Measurements from ENCODE around the gene TOPAZ1.

DNA sequence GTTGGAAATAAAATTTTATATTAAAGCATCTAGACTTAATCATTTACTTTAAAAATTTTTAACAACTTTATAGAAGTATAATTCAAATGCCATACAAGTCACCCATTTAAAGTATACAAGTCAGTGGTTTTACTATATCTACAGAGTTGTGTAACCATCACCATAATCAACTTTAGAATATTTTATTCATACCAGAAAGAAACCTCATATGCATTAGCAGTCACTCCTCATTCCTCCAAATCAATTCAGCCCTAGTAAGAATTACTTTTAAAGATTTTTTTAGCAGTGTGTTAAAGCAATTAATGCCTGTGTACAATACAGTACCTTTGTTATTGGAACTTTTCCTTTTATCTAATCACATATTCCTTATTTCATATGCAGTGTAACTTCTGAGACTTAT lies 82.9 kb downstream of the TOPAZ1 start:
- TF ChIP-seq EZH2phosphoT487 (conservative IDR thresholded peaks at IDR 0.05; ENCODE audit: low read length) = no peak
- TF ChIP-seq, protein P1, sequence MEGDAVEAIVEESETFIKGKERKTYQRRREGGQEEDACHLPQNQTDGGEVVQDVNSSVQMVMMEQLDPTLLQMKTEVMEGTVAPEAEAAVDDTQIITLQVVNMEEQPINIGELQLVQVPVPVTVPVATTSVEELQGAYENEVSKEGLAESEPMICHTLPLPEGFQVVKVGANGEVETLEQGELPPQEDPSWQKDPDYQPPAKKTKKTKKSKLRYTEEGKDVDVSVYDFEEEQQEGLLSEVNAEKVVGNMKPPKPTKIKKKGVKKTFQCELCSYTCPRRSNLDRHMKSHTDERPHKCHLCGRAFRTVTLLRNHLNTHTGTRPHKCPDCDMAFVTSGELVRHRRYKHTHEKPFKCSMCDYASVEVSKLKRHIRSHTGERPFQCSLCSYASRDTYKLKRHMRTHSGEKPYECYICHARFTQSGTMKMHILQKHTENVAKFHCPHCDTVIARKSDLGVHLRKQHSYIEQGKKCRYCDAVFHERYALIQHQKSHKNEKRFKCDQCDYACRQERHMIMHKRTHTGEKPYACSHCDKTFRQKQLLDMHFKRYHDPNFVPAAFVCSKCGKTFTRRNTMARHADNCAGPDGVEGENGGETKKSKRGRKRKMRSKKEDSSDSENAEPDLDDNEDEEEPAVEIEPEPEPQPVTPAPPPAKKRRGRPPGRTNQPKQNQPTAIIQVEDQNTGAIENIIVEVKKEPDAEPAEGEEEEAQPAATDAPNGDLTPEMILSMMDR (IDR thresholded peaks at IDR 0.05; ENCODE audit: insufficient read depth, low read length, poor library complexity, severe bottlenecking) = no peak

All from SU-DHL-6 (cell line).